NCI-H748 (cell line): ENCODE measurements around the gene C11orf58.

Source experiments
- DNase-seq: peaks from one replicate; lab custom pipeline; 2025; ENCODE audit not compliant: unreplicated experiment; lab: John Stamatoyannopoulos, UW

The C11orf58 gene

GRCh38 chr11:16738193-16738946 lies at the start of gene C11orf58:
C11orf58 (plus strand) TSS chr11:16738647; CDS start chr11:16738779, 132 bp downstream.
- peak; percentile 98 for DNase-seq

GRCh38 chr11:16690086-16690485 lies 48.4 kb upstream of the C11orf58 start:
- DNase-seq: no peak

- no peak for DNase-seq
These were observed 34.7 kb upstream of the C11orf58 start for GRCh38 chr11:16703795-16704194.

GRCh38 chr11:16713594-16713993 lies 24.9 kb upstream of the C11orf58 start:
- no peak for DNase-seq

- DNase-seq: no peak
These were observed 15.7 kb upstream of the C11orf58 start for GRCh38 chr11:16722581-16723344.

- no peak for DNase-seq
These were observed 10.6 kb upstream of the C11orf58 start for GRCh38 chr11:16727806-16728205.

GRCh38 chr11:16737818-16738192 lies 642 bp upstream of the C11orf58 start:
- peak; percentile 55 for DNase-seq

GRCh38 chr11:16738947-16739815 lies 734 bp downstream of the C11orf58 start:
- DNase-seq: peak; percentile 65

- peak; percentile 13 for DNase-seq
These were observed 3.0 kb downstream of the C11orf58 start for GRCh38 chr11:16741473-16741872.

- no peak for DNase-seq
These were observed 5.0 kb downstream of the C11orf58 start for GRCh38 chr11:16743478-16743877.

- no peak for DNase-seq
These were observed 5.8 kb downstream of the C11orf58 start for GRCh38 chr11:16744128-16744725.

GRCh38 chr11:16745950-16746605 lies 7.6 kb downstream of the C11orf58 start:
- no peak for DNase-seq

GRCh38 chr11:16749092-16749491 lies 10.6 kb downstream of the C11orf58 start:
- no peak for DNase-seq

- no peak for DNase-seq
These were observed 11.2 kb downstream of the C11orf58 start for GRCh38 chr11:16749666-16750065.

- no peak for DNase-seq
These were observed 12.0 kb downstream of the C11orf58 start for GRCh38 chr11:16750417-16750816.

GRCh38 chr11:16758382-16759024 lies 20.1 kb downstream of the C11orf58 start:
- no peak for DNase-seq

- no peak for DNase-seq
These were observed 21.5 kb downstream of the C11orf58 start for GRCh38 chr11:16759857-16760508.

- DNase-seq: no peak
These were observed 25.3 kb downstream of the C11orf58 start for GRCh38 chr11:16763746-16764145.

- no peak for DNase-seq
These were observed 26.4 kb downstream of the C11orf58 start for GRCh38 chr11:16764888-16765287.
